GM23338 (cell line): Measurements from ENCODE around the gene CDK5. TPM values are rescaled to one million over a fixed set of nuclear protein-coding genes. Genes with fewer than 3 reads are reported as not detected.

Source experiments
- ATAC-seq: fragments of 200-7000 bp; cut with Tn5 transposase; 3 replicates; pipeline ENCODE4 v1.9.1; 2020
- DNase-seq: peaks from one replicate; pipeline ENCODE4 v3.0.0-alpha.2; 2015; ENCODE audit warnings: low spot score
- H2AFZ ChIP-seq: fragments of 200-600 bp; sonication (generic); 2 replicates; pipeline ENCODE4 v1.8.0; 2016; ENCODE audit warnings: antibody characterized with exemption, mild to moderate bottlenecking, moderate library complexity
- H3F3A ChIP-seq: fragments of 200-600 bp; sonication (generic); replicated peaks from 2 replicates; pipeline ENCODE4 v1.8.0; 2017; ENCODE audit warnings: antibody characterized with exemption, mixed run types, low read depth
- H3K27ac ChIP-seq: fragments of 200-600 bp; sonication (generic); 2 replicates; pipeline ENCODE4 v1.6.1; 2016; ENCODE audit warnings: low read depth
- H3K27me3 ChIP-seq: fragments of 200-600 bp; sonication (generic); 2 replicates; pipeline ENCODE4 v1.8.0; 2016; ENCODE audit warnings: mild to moderate bottlenecking, mixed run types, moderate library complexity; ENCODE audit not compliant: insufficient read depth
- H3K36me3 ChIP-seq: fragments of 200-600 bp; sonication (generic); 2 replicates; pipeline ENCODE4 v1.8.0; 2016; ENCODE audit warnings: mild to moderate bottlenecking; ENCODE audit not compliant: insufficient read depth
- H3K4me1 ChIP-seq: fragments of 200-600 bp; sonication (generic); 2 replicates; pipeline ENCODE4 v1.8.0; 2016; ENCODE audit warnings: mild to moderate bottlenecking, moderate library complexity; ENCODE audit not compliant: insufficient read depth
- H3K4me2 ChIP-seq: fragments of 200-600 bp; sonication (generic); 2 replicates; pipeline ENCODE4 v1.7.1; 2017; ENCODE audit warnings: mixed run types
- H3K4me3 ChIP-seq: fragments of 200-600 bp; sonication (generic); 2 replicates; pipeline ENCODE4 v1.6.1; 2016; ENCODE audit warnings: mixed run types
- H3K79me2 ChIP-seq: fragments of 200-600 bp; sonication (generic); replicated peaks from 2 replicates; pipeline ENCODE4 v1.8.0; 2017; ENCODE audit warnings: mild to moderate bottlenecking; ENCODE audit not compliant: insufficient read depth
- H3K9me2 ChIP-seq: fragments of 200-600 bp; sonication (generic); 2 replicates; pipeline ENCODE4 v1.8.0; 2017; ENCODE audit not compliant: insufficient read depth
- H4K20me1 ChIP-seq: fragments of 200-600 bp; sonication (generic); replicated peaks from 2 replicates; pipeline ENCODE4 v1.8.0; 2017; ENCODE audit warnings: mild to moderate bottlenecking; ENCODE audit not compliant: insufficient read depth
- H3K27ac Mint-ChIP-seq: 2 replicates; pipeline ENCODE4 v1.8.0; 2020; ENCODE audit warnings: inconsistent platforms, mild to moderate bottlenecking, moderate library complexity, mixed read lengths
- H3K27me3 Mint-ChIP-seq: 3 replicates; pipeline ENCODE4 v1.8.0; 2022; ENCODE audit warnings: low read depth, mild to moderate bottlenecking, moderate library complexity, mixed read lengths, inconsistent platforms; ENCODE audit not compliant: insufficient read depth, poor library complexity
- H3K36me3 Mint-ChIP-seq: 3 replicates; pipeline ENCODE4 v1.8.0; 2021; ENCODE audit warnings: low read depth, mild to moderate bottlenecking, inconsistent platforms, moderate library complexity, mixed read lengths
- H3K4me1 Mint-ChIP-seq: 3 replicates; pipeline ENCODE4 v1.8.0; 2020; ENCODE audit warnings: mild to moderate bottlenecking, inconsistent platforms, mixed read lengths
- H3K4me3 Mint-ChIP-seq: 3 replicates; pipeline ENCODE4 v1.8.0; 2021; ENCODE audit warnings: moderate library complexity, mild to moderate bottlenecking, inconsistent platforms, mixed read lengths
- H3K9me3 Mint-ChIP-seq: 3 replicates; pipeline ENCODE4 v1.8.0; 2020; ENCODE audit warnings: moderate library complexity, mild to moderate bottlenecking, inconsistent platforms, mixed read lengths
- CREB1 ChIP-seq: fragments of 250-450 bp; sonication (Bioruptor Pico); IDR thresholded peaks from 2 replicates; pipeline ENCODE4 v1.5.0; 2020; ENCODE audit warnings: low read depth, mild to moderate bottlenecking, moderate library complexity
- CTCF ChIP-seq, 2 experiments: fragments of 200-600 bp in 1 of 2; sonication (generic) in 1 of 2; conservative IDR thresholded peaks; 2 replicates each; pipeline versions ENCODE4 v1.5.1 to v1.6.1; 2016 to 2017; ENCODE audit warnings: antibody characterized with exemption in 2 of 2, low read depth in 2 of 2, mild to moderate bottlenecking in 2 of 2, moderate library complexity in 1 of 2
- ETS1 ChIP-seq: IDR thresholded peaks from 2 replicates; pipeline ENCODE4 v1.6.1; 2016; ENCODE audit warnings: antibody characterized with exemption
- EZH2 ChIP-seq: fragments of 200-600 bp; sonication (generic); IDR thresholded peaks from one replicate; pipeline ENCODE4 v1.8.0; 2017; ENCODE audit warnings: antibody characterized with exemption, mild to moderate bottlenecking, low read depth; ENCODE audit not compliant: unreplicated experiment
- EZH2phosphoT487 ChIP-seq: fragments of 200-600 bp; sonication (generic); IDR thresholded peaks from one replicate; pipeline ENCODE4 v1.8.1; 2018; ENCODE audit warnings: antibody characterized with exemption; ENCODE audit not compliant: unreplicated experiment
- JUNB ChIP-seq: IDR thresholded peaks from one replicate; pipeline ENCODE4 v1.6.1; 2016; ENCODE audit warnings: antibody characterized with exemption; ENCODE audit not compliant: unreplicated experiment
- NANOG ChIP-seq: IDR thresholded peaks from 2 replicates; pipeline ENCODE4 v1.6.1; 2016; ENCODE audit warnings: antibody characterized with exemption, borderline replicate concordance
- POLR2AphosphoS5 ChIP-seq: IDR thresholded peaks from 2 replicates; pipeline ENCODE4 v1.6.1; 2016; ENCODE audit warnings: antibody characterized with exemption, low read depth
- REST ChIP-seq: IDR thresholded peaks from one replicate; pipeline ENCODE4 v1.6.1; 2018; ENCODE audit warnings: antibody characterized with exemption; ENCODE audit not compliant: unreplicated experiment
- STAT1 ChIP-seq: IDR thresholded peaks from one replicate; pipeline ENCODE4 v1.6.1; 2016; ENCODE audit warnings: antibody characterized with exemption; ENCODE audit not compliant: unreplicated experiment
- ZNF114 ChIP-seq: fragments of 250-450 bp; sonication (Bioruptor Pico); IDR thresholded peaks from 2 replicates; pipeline ENCODE4 v1.5.0; 2020; ENCODE audit warnings: mild to moderate bottlenecking, moderate library complexity
- ZNF331 ChIP-seq: fragments of 250-450 bp; sonication (Bioruptor Pico); IDR thresholded peaks from 2 replicates; pipeline ENCODE4 v1.5.0; 2020; ENCODE audit warnings: low read depth, mild to moderate bottlenecking, moderate library complexity
- ZNF462 ChIP-seq: fragments of 250-450 bp; sonication (Bioruptor Pico); IDR thresholded peaks from 2 replicates; pipeline ENCODE4 v1.5.0; 2020; ENCODE audit warnings: mild to moderate bottlenecking, moderate library complexity
- polyA plus RNA-seq: library from polyadenylated mRNA; unstranded; fragments of >200 nt; fragmentation: Nextera tagmentation; extraction: Ambion mirVana; gene quantifications from 2 replicates; pipeline ENCODE4 v1.2.1, GENCODE V29; 2016
- total RNA-seq: library from RNA; depleted of rRNA; stranded (reverse); fragments of >200 nt; shearing (Covaris generic); gene quantifications from 2 replicates; pipeline ENCODE4 v1.2.3, GENCODE V29; 2014

CDK5 gene
- total and polyA plus RNA-seq, 2 experiments from 2014 or later, result 19.8 to 27.1 TPM

- TF ChIP-seq ZNF114, result no peak
- no peak for TF ChIP-seq POLR2AphosphoS5
- no peak for TF ChIP-seq CTCF (conservative IDR thresholded peaks at IDR 0.05; ENCODE audit: low read depth in 2 of 2)
- no peak for TF ChIP-seq EZH2
- no peak for TF ChIP-seq JUNB
- no peak for TF ChIP-seq NANOG
- TF ChIP-seq ZNF331 (CRISPR knock-in tag), result no peak
- no peak for TF ChIP-seq ETS1
- TF ChIP-seq ZNF462 (CRISPR knock-in tag), result no peak
- no peak for TF ChIP-seq EZH2phosphoT487
- no peak for TF ChIP-seq CREB1
- no peak for TF ChIP-seq STAT1
- no peak for TF ChIP-seq REST
- no peaks in the 10 kb centered on the region; the same call in 1 of the 2 replicates for H4K20me1 ChIP-seq
- peak overlapping the region; percentile 95 for H3K4me2 ChIP-seq
- peaks cover 10% of the 10 kb centered on the region for H3K79me2 ChIP-seq
- Mint-ChIP-seq H3K27me3 (peaks cover 45% of the 10 kb centered on the region), H3K4me1 (peaks cover 47% of the 10 kb centered on the region), H3K27ac (0 out of 2 replicates have a peak overlapping the region, but pooled peaks have one; percentile 40), H3K36me3 (peaks cover 4% of the 10 kb centered on the region; the same call in 1 of the 3 replicates), H3K4me3 (peak overlapping the region; percentile 86), H3K9me3 (no peaks in the 10 kb centered on the region)
- H3K9me2 ChIP-seq, result no peaks in the 10 kb centered on the region
- H3K4me3 ChIP-seq, result peak overlapping the region; percentile 99
- no peak overlapping the region for H3K27ac ChIP-seq
- no peaks in the 10 kb centered on the region for H3K36me3 ChIP-seq
- H3K4me1 ChIP-seq, result peaks cover 36% of the 10 kb centered on the region
- H2AFZ ChIP-seq, result peak overlapping the region; percentile 29; the same call in 1 of the 2 replicates
- H3K27me3 ChIP-seq, result peaks cover 36% of the 10 kb centered on the region
- no peak for DNase-seq
- peaks cover 14% of the 10 kb centered on the region for H3F3A ChIP-seq
- ATAC-seq, result no peak
Measured at GRCh38 chr7:151058781-151059366, 1.2 kb upstream of the CDK5 start.
